ENCODE data around the gene NCKAP5. TPM values are rescaled to one million over a fixed set of nuclear protein-coding genes. Genes with fewer than 3 reads are reported as not detected.

The NCKAP5 gene
- total RNA-seq, 1 donor from 2014 or later = 2.8 TPM

- intact Hi-C loops (cut with micrococcal nuclease) = no loop called here
- ATAC-seq (no peak), DNase-seq (no peak)
These were observed 593.7 kb downstream of the NCKAP5 start for GRCh38 chr2:132974467-132975095.

DNA sequence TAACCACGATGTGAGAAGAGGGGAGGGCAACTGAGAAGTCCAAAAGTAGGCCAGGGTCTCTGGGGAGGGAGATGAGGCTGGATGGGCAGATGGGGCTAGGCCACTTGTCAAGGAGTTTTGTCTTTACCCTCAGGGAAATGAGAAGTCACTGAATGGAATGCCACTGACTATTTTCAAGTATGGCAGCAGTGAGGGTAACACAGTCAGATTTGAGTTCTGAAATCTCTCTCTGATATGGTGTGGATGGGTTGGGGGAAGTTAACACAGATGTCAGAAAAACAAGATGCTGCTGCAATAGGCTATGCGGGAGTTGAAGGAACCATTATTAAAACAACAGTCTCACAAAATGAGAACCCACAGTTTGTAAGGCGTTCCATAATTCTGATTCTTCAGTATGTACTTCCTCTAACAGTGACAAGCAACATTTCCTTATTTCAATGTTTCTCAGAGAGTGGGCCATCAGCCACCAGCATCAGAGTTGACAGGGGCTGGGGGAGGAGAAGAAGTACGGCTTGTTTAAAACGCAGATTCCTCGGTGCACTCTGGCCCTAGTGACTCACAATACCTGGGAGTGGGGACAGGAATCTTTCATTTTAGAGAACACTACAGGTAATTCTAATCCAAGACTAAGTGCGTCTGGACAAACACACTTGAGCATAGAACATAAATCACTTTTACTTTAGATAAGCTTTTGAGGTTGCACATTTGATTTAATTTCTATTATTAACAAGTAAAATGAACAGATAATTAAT lies 596.8 kb downstream of the NCKAP5 start:
- intact Hi-C loops (cut with micrococcal nuclease) = no loop called here
- ATAC-seq (no peak), DNase-seq (no peak)

GRCh38 chr2:132969371-132969985 lies 598.8 kb downstream of the NCKAP5 start:
- intact Hi-C loops (cut with micrococcal nuclease) = no loop called here
- DNase-seq = no peak
- no peak for ATAC-seq

DNA sequence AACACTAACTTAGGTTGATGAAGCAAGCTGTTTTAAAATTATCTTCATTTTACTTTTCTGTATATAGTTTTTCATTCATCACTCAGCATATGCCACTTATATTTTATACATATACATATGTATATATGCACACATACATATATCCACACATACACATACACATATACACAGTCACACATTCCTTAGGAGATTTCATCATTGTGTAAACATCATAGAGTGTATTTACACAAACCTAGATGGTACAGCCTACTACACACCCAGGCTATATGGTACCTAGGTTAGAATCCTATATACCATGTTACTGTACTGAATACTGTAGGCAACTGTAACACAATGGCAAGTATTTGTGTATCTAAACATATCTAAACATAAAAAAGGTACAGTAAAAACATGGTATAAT lies 602.8 kb downstream of the NCKAP5 start:
- ATAC-seq = no peak
- intact Hi-C loops (cut with micrococcal nuclease) = no loop called here
- DNase-seq = no peak

DNA sequence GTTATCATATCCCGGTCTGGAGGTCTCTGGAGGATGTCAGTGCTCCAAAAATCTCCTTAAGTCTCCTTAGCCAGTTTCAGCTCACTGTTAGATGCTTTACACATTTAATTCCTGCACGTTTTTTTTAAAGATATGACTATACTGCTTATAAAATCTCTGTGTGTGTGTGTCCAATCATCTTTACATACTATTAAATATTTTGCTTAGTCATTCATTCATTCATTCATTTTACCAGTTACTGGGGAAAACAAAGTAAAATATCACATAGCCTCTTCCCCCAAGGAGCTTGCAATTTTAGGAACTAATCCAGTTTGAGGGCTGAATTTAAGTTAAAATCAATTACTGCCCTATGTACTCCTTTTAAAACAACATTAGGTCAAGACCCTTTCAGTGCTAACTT lies 605.1 kb downstream of the NCKAP5 start:
- ATAC-seq (no peak), DNase-seq (no peak)
- intact Hi-C loops (cut with micrococcal nuclease) = no loop called here

DNA sequence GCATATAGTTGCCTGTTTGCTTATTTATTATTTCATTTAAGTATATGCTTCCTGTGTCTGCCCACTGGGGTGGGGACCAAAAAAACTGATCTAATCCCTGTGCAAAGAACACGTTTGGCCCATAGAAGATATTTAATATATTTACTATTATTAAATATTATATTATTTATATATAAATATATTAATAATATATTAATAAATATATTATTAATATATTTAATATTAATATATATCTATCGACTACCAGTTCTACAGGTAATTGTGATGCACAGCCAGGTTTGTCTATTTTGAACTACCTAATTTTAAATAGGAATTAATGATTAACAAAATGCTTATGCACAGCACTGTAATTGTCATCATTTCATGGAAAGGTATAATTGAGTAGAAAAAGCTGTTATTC lies 609.4 kb downstream of the NCKAP5 start:
- DNase-seq = no peak
- ATAC-seq = no peak
- intact Hi-C loops (cut with micrococcal nuclease) = no loop called here

DNA sequence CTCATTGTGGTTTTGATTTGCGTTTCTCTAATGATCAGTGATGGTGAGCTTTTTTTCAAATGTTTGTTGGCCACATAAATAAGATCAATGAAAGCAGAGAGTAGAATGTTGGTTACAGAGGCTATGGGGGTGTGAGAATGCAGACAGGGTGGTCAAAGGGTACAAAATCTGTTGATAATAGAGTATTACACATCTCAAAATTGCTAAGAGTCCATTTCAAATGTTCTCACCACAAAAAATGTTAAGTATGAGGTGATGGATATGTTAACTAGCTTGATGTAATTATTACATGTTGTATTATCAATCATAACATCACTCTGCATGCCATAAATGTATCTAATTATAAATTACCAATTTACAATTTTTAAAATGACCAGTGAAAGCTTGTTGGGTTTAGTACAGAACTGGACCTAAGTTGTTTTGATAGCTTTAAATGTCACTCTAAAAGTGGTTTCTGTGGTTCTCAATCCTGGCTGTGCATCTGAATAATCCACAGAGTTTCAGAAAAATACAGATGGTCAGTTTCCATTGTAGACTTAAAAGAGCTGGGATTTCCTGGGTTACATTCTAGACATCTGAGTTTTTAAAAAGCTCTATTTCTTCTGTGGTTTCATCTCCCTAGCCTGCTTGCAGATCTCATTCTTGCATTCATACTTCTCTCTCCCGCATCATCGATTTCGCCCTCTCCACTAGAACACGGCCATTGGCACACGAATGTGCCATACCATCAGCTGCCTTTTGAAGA lies 612.2 kb downstream of the NCKAP5 start:
- intact Hi-C loops (cut with micrococcal nuclease) = no loop called here
- ATAC-seq (no peak), DNase-seq (no peak)

DNA sequence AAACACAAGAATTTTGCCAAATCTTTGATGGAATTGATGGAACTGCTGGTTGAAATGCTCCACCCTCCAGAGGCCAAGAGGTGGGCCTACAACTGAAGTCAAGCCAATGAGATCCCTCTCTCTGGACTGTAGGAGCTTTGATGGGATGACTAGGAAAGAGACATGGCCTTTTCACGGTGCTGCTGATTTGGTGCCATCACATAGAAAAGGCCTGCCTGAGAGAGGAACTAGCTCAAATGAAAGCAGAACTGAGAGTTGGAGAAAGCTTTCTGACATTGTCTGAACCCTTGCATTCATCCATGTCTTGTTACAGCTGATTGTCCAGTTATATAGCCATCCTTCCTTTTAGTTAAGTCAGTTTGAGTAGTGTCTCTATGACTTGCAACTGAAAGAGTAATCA lies 614.5 kb downstream of the NCKAP5 start:
- intact Hi-C loops (cut with micrococcal nuclease) = no loop called here
- DNase-seq = no peak
- no peak for ATAC-seq

DNA sequence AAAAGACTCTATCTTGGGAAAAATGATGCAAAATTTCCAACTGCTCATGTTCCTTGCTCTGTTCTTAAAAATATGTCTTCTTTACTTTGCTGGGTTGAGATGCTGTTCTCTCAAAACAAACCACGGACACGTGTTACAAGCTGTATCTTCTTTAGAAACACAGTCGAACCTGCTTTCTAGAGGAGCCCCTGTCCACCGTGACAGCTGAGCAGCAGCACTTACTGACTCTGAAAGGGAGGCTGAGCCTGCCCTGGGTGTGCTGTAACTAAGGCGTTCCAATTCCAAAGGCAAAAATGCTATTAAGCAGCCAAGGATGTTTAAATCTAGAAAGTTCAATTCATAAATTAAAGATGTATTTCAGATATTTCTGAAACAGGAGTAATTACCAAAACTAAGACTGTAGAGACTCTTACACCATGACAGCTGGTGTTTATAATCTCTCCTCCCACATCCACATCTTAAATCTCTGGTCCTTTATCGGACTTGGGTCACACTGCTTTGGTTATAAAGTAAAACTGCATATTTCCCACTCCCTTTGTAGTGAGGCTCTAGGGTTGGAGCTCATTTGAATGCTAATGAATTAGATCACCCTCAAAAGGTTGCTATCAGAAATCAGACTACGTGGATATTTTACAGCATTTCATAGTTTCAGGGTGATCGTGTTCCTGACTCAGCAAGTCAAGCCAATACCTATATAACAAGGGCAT lies 617.1 kb downstream of the NCKAP5 start:
- no peak for DNase-seq
- intact Hi-C loops (cut with micrococcal nuclease) = no loop called here
- no peak for ATAC-seq

GRCh38 chr2:132949108-132949507 lies 619.2 kb downstream of the NCKAP5 start:
- intact Hi-C loops (cut with micrococcal nuclease) = no loop called here
- ATAC-seq (no peak), DNase-seq (no peak)

DNA sequence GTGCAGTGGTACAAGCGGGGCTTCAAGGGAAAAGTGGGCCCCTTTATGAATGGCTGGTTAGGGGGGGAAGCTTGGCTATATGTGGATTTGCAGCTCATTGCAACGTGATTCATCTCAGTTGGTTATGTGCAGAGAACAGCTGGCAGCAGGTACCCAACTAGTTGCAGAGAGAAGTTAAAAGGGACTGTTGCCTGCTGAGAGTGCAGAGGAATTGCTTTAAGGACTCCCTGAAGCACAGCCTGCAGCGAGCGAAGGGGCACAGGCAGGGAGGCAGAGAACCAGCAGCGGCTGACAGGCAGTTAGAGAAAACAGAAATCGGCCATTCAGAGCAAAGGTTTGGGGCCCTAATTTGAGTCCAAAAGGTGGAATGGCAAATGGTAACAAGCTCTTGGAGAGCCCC lies 620.1 kb downstream of the NCKAP5 start:
- intact Hi-C loops (cut with micrococcal nuclease) = no loop called here
- ATAC-seq (no peak), DNase-seq (no peak)

GRCh38 chr2:132943829-132944228 lies 624.4 kb downstream of the NCKAP5 start:
- no peak for ATAC-seq
- DNase-seq = no peak
- intact Hi-C loops (cut with micrococcal nuclease) = no loop called here

DNA sequence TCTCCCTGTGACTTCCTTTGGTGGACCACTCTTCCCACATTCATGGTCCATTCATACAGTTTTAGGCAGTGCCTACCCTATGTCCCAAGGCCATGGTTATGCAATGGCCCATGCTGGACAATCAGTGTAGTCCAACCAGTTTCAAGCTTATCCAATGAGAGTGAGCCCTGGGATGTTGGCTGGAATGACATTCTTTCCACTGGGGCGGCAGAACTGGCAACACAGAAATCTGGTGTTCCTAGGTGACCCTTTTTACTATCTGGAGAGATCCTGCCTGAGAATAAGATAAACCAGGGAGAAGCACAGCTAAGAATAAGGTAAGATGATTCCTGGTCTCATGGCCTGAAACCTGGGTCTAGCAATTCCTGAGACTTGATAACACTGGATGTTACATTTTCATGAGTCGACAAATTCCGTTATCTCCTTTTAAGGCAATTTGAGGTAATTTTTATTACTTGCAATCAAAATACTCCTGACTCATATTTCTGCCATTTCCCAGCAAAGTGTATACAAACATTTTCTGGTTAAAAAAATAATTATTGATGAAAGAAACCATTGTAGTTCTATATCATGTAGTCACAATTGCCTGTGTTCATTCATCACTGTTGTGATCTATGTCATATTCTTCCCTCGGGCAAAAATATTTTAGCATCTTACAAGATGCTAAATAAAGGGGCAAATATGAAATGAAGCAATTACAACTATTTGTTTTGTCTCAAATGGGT lies 626.8 kb downstream of the NCKAP5 start:
- DNase-seq = no peak
- no peak for ATAC-seq
- intact Hi-C loops (cut with micrococcal nuclease) = no loop called here

DNA sequence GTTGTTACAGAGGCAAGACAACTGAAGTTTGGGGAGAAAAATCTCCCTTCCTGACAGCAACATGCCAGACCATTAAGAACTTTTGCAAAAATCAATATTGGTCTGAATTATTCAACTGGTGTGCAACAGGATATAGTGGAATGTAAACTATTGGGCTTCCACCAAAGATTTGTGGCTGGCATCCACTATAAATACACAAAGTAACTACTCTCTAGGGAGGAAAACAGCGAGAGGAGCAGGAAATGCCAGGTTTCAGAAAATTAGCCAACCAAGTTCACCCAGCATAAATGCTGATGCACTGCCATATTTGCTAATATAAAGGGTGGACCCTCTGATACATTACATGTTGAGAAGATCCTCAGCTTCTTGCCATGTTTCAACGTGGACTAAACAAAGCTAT lies 630.6 kb downstream of the NCKAP5 start:
- ATAC-seq = no peak
- no peak for DNase-seq

DNA sequence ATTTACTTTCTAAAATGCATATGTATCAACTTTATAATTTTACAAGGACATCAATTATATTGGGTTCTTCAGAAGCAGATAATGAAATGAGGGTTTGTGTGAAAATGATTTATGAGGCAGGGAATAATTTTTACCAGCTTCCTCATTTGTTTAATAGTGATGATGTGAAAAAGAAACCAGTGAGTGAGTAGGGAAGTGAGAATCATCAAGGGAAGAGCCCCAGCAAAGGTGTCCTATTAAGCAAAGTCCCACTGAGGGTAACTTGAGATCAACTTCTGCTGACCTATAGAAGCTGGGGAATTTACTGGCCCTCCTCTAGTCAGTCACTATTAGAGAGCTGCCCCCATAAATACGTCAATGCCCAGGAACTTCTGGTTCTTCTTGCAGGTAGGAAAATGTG lies 631.5 kb downstream of the NCKAP5 start:
- intact Hi-C loops (cut with micrococcal nuclease) = no loop called here
- ATAC-seq (no peak), DNase-seq (no peak)

More for the DNA sequence above, 630.6 kb downstream of the NCKAP5 start:
- intact Hi-C loops (cut with micrococcal nuclease) = no loop called here

GRCh38 chr2:132936261-132936660 lies 632.0 kb downstream of the NCKAP5 start:
- intact Hi-C loops (cut with micrococcal nuclease) = no loop called here
- DNase-seq (no peak), ATAC-seq (no peak)

DNA sequence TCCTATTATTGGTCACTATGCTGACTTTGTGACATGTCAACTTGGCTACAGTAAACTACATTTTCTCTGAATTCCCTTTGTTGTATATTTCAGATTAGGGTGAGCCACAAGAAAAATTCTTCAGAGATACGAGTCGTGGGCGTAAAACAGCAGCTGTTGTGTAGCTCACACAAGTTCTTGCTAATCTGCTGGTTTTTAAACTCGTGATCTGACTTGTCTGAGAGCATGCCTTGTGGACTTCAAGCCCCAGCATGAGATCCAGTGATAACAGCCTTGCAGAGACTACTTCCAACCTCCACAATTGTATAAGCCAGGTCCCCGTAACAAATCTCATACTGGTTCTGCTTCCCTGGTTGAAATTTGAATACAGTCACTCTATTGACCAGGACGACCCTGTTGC lies 638.5 kb downstream of the NCKAP5 start:
- no peak for ATAC-seq
- intact Hi-C loops (cut with micrococcal nuclease) = no loop called here
- DNase-seq = no peak

DNA sequence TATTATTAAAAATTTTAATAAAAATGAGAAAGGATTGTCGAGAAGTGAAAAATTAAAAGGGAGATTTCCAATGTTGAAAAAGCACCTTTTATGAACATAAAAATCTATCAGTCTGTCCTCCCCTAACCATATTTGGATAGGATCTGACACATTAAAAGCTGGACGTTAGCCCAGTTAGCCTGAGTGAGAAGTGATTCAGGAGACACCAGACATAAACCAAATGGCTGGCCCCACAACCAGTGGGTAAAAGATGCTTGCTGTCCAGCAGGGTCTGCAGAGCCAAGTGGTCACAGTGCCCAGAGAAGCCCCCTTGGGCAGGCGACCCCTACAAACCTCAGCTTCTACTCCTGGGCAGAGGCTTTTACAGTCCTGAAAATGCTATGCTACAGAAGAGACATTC lies 644.5 kb downstream of the NCKAP5 start:
- intact Hi-C loops (cut with micrococcal nuclease) = no loop called here
- DNase-seq (no peak), ATAC-seq (peak; percentile 19)
